Endothelial cell of umbilical vein (primary cell): ENCODE results near the gene ZNF600.
"Not testable (repeated sequence)": the region's sequence is repeated elsewhere in the genome, so short reads cannot be mapped to it uniquely, and the experiment has no call there.

Experiments used
- EZH2 ChIP-seq: IDR thresholded peaks from 2 replicates; pipeline ENCODE4 v1.6.1; 2012; ENCODE audit warnings: borderline replicate concordance, low read depth, mild to moderate bottlenecking, moderate library complexity, low read length, inconsistent platforms; ENCODE audit not compliant: severe bottlenecking
- JUN ChIP-seq: IDR thresholded peaks from 2 replicates; pipeline ENCODE4 v1.6.1; 2011; ENCODE audit warnings: borderline replicate concordance, low read depth; ENCODE audit not compliant: insufficient read length, insufficient read depth
- POLR2A ChIP-seq: IDR thresholded peaks from 2 replicates; pipeline ENCODE4 v1.6.1; 2012; ENCODE audit warnings: low read depth, mild to moderate bottlenecking, control low read depth, low read length
- TF ChIP-seq, protein P1 (sequence below), 2 donors: IDR thresholded peaks; 1 replicate in 1 of 2; 2 replicates in 1 of 2; pipeline ENCODE4 v1.5.1; 2011; ENCODE audit warnings: low read length in 2 of 2, mild to moderate bottlenecking in 2 of 2, moderate library complexity in 2 of 2, control low read depth in 1 of 2, inconsistent platforms in 1 of 2, low read depth in 1 of 2; ENCODE audit not compliant: insufficient read depth in 1 of 2; ENCODE audit errors: extremely low read depth in 1 of 2

GRCh38 chr19:52833541-52833940, 47.0 kb upstream of the ZNF600 start:
- TF ChIP-seq, protein P1, sequence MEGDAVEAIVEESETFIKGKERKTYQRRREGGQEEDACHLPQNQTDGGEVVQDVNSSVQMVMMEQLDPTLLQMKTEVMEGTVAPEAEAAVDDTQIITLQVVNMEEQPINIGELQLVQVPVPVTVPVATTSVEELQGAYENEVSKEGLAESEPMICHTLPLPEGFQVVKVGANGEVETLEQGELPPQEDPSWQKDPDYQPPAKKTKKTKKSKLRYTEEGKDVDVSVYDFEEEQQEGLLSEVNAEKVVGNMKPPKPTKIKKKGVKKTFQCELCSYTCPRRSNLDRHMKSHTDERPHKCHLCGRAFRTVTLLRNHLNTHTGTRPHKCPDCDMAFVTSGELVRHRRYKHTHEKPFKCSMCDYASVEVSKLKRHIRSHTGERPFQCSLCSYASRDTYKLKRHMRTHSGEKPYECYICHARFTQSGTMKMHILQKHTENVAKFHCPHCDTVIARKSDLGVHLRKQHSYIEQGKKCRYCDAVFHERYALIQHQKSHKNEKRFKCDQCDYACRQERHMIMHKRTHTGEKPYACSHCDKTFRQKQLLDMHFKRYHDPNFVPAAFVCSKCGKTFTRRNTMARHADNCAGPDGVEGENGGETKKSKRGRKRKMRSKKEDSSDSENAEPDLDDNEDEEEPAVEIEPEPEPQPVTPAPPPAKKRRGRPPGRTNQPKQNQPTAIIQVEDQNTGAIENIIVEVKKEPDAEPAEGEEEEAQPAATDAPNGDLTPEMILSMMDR (IDR thresholded peaks at IDR 0.05; ENCODE audit: extremely low read depth in 1 of 2, insufficient read depth in 1 of 2, low read depth in 1 of 2, low read length in 2 of 2), result not testable (repeated sequence)
- TF ChIP-seq EZH2, POLR2A, JUN: not testable (repeated sequence)
